Measurements from ENCODE around the gene P3H1.
"Not testable (repeated sequence)": the region's sequence is repeated elsewhere in the genome, so short reads cannot be mapped to it uniquely, and the experiment has no call there.

P3H1 gene

GRCh38 chr1:42776502-42776901 is 9.7 kb upstream of the P3H1 start:
- DNase-seq: no peak

GRCh38 chr1:42774928-42775526 is 8.2 kb upstream of the P3H1 start:
- no peak for DNase-seq

- DNase-seq: no peak
These were observed 6.6 kb upstream of the P3H1 start for GRCh38 chr1:42773420-42773819.

GRCh38 chr1:42769811-42770210 is 3.0 kb upstream of the P3H1 start:
- no peak for DNase-seq

- DNase-seq: no peak
These were observed 1.3 kb upstream of the P3H1 start for GRCh38 chr1:42768172-42768571.

GRCh38 chr1:42767510-42768000 is 727 bp upstream of the P3H1 start:
- DNase-seq: no peak

- peak; percentile 72 for DNase-seq
These were observed 742 bp downstream of the P3H1 start for GRCh38 chr1:42765832-42766740.

GRCh38 chr1:42765269-42765668 is 1.6 kb downstream of the P3H1 start:
- DNase-seq: peak; percentile 48

GRCh38 chr1:42762269-42762668 is 4.6 kb downstream of the P3H1 start:
- DNase-seq: no peak

- no peak for DNase-seq
These were observed 5.3 kb downstream of the P3H1 start for GRCh38 chr1:42761567-42761966.

GRCh38 chr1:42759114-42759513 is 7.7 kb downstream of the P3H1 start:
- no peak for DNase-seq

- no peak for DNase-seq
These were observed 8.2 kb downstream of the P3H1 start for GRCh38 chr1:42758641-42759040.

- DNase-seq: no peak
These were observed 8.9 kb downstream of the P3H1 start for GRCh38 chr1:42757892-42758275.

GRCh38 chr1:42756956-42757891 is 9.6 kb downstream of the P3H1 start:
- DNase-seq: peak; percentile 33

- DNase-seq: no peak
These were observed 13.8 kb downstream of the P3H1 start for GRCh38 chr1:42753070-42753469.

GRCh38 chr1:42752284-42752683 is 14.5 kb downstream of the P3H1 start:
- DNase-seq: no peak

- DNase-seq: not testable (repeated sequence)
These were observed 15.2 kb downstream of the P3H1 start for GRCh38 chr1:42751511-42752070.

- DNase-seq: no peak
These were observed 16.8 kb downstream of the P3H1 start for GRCh38 chr1:42750041-42750440.

GRCh38 chr1:42748461-42749410 is 18.1 kb downstream of the P3H1 start:
- DNase-seq: no peak

GRCh38 chr1:42748021-42748420 is 18.8 kb downstream of the P3H1 start:
- no peak for DNase-seq

GRCh38 chr1:42747125-42747524 is 19.7 kb downstream of the P3H1 start:
- peak; percentile 40 for DNase-seq

Data from right kidney (tissue), 1 donor.